SHP77 (cell line): ENCODE results near the gene POLQ.
"Not testable (repeated sequence)": the region's sequence is repeated elsewhere in the genome, so short reads cannot be mapped to it uniquely, and the experiment has no call there.

Experiments
- DNase-seq, 2 experiments: peaks; one replicate each; lab custom pipeline; 2025; lab: John Stamatoyannopoulos, UW

Gene POLQ

DNA sequence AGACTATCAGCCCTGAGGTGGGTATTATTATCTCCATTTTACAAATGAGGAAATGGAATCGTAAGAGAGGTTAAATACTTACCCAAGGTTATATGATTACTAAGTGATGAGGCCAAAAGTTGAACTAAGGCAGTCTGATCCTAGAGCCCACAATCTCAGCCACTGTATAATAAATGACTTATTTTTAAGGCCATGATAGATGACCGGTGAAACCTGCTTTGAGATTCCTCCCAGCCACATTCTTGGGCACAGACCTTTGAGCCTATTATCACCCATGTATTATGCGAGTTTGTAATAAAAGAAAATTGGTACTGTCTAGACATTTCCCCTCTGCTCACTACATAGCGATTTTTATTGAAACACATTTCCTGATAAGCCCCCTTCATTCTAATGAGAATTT, 37.4 kb downstream of the POLQ start:
- DNase-seq = no peak

DNA sequence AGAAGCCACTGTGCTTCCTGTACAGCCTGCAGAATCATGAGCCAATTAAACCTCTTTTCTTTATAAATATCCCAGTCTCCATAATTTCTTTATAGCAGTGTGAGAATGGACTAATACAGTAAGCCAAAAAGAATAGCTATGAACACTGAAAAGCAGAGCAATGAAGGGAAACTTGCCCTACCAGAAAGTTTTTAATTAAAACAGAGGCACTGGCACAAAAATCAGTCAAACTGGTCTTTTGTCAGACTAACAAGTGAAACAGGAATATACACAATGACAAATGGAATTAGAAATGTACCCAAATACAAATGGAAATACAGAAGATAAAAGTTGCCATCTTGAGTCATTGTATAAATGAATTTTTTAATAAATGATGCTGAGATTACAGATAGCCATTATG, 40.5 kb downstream of the POLQ start:
- DNase-seq = no peak

DNA sequence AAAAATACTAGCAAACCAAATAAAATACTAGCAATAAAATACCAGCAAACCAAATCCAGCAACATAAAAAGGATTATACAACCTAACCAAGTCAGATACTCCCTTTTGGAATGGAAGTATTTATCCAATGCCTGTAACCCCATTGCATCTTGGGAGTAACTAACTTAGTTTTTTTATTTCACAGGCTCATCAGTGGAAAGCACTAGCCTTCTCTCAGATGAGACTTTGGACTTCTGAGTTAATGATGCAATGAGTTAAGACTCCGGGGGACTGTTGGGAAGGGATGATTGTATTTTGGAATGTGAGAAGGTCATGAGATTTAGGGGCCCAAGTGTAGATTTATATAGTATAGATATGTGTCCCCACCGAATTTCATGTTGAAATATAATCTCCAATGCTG, 41.2 kb downstream of the POLQ start:
- DNase-seq = no peak

DNA sequence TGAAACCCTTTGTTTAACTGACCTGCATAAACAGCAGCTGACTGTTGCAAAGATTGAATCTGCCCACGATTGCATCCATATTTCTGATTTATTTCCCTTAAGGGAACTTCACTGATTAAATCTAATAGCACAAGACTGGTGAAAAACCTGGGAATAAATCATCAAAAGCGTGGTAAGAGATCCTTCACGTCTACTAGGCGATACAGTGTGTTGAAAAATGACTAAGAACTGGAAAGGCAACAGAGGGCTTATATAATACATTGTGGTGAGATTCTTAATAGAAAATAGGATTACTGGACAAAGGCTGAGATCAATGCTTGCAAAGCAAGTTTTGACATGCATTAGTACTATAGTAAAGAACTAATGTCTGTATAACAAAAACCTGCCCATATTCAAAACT, 49.0 kb downstream of the POLQ start:
- no peak for DNase-seq

DNA sequence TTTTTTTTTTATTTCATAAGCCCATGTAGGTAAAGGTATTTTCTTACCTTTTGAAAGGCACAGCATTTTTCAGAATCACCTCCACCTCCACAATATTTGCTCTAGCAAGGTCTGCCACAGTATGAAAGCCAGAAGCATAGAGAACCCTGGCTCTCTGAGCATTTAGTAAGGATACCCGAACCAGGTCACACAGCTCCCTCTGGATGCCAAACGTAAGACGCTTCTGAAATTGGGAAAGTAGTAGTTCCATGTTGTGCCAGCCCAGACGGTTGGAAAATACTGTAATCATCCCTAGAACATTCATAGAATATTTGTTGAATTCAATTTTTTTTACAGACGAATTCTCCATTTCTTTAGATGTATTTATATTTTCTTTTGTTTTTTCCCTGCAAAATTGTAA, 52.4 kb downstream of the POLQ start:
- no peak for DNase-seq

DNA sequence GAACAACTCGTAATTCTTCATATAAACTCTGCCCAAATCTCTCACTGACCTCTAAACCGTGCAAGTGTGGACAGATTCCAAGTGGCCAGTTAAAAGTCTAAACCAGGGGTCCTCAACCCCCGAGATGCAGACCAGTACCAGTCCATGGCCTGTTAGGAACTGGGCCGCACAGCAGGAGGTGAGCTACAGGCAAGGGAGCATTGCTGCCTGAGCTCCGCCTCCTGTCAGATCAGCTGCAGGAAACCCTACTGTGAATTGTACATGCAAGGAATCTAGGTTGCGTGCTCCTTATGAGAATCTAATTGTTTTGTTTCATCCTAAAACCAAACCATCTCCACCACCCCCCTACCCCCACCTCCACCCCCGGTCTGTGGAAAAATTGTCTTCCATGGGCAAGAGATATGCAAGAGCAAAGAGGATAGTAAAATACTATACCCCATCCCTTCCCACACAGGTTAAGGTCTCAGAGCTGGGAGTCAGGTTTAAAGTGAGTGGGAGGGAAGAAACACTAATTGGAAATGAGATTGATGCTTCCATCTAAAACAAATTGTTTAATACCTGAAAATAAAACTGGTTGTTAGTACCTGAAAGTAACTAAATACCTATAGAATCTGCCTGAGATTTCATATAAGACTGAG, 54.0 kb downstream of the POLQ start:
- no peak for DNase-seq

DNA sequence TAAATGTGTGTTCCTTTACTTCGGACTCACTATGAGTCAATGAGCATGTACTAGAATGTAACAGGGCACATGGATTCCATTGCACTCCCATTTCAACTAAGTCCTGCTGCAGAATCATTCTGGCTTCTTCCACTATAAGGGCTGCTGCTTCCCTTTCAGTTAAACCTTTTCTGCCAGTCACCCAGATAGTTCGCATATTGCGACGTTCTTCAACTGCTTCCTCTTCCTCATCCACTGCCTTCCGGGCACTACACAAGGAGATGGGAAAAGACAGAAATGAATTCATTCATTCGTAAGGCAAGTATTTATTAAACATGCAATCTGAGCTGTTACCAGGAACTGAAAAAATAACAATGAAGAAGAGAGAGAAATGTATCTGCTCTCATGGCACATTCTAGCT, 55.6 kb downstream of the POLQ start:
- DNase-seq = no peak

DNA sequence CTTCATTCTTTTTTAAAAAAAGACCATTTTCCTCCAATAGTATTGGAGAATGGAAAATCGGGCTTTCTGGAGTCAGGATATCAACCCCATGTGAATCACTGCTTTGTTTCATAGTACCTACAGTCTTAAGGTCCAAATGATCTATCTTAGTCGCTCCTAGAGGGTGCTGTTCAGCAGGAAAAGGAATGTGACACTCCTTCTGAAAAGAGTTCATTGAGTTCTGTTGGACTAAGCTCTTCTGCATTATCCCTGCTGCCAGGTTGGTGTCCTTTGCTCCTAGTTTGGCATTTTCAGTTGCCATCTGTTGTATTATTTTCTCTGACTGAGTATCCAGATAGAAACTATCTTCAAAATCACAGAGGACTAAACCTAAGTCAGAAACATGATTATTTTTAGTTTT, 57.2 kb downstream of the POLQ start:
- DNase-seq = no peak

DNA sequence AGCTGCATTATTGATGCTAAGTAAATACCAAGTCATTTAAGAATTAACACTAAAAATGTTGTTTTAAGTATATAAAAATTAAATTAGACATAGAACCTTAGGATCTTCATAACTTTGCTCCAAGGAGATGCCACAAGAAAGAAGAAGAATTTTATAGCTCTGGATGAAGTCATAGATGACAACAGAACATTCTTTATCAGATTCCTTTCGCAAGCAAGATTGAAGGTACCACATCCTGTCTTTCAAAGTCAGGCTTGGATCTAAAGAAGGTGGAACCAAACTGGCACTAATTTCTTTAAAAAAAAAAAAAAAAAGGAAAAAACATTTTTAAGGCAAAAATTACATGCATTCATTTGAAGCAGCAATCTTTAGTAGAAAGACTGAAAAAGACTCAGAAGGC, 62.5 kb downstream of the POLQ start:
- DNase-seq = no peak

DNA sequence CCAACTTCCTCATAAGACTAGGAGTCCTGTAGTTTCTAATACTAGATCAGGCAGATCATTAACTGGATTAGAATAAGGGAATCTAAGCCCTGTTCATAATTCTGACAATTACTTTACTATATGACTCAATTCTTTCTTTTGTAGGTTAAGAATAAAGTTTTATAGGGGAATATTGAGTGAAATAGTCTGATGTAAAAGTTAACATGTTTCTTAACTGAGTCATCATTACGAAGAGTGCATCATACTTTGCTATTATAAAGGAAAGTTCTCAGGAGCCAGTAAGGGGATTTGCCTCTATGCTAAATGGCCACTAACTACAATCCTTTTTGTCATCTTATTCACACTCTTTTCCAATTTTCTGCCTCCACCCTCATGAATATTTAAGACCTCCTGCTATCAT, 63.1 kb downstream of the POLQ start:
- DNase-seq = no peak

DNA sequence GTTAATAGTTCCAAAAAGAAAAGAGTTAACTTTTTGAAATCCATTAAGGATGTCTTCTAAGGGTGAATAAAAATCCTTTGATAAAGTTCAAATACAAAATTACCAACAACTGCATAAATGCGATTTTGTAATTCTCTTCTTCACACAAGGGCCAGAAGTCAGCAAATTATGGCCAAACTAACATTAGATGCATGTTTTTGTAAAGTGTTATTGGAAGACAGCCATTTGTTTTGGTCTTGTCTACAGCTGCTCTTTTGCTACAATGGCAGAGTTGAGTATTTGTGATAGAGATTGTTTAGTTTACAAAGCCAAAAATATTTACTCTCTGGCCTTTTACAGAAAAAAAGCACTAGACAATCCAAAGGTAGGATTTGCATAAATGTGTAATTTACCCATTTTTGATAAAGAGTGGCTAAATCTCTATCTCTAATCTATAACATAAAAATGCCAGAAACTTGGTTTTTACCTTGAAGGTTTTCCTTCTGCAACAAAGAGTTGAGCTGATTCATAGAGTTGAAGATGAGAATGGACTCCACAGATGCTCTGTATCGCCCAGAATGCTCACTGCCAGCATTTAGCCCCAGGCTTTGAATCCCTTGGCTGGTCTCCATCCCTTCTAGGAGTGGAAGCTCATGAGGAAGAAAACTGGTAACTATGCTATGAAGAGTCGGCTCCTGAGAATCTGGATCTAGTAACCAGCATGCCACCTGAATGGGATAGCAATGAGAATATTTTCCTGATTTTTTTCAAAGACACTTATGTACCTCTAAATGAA, 64.5 kb downstream of the POLQ start:
- no peak for DNase-seq

DNA sequence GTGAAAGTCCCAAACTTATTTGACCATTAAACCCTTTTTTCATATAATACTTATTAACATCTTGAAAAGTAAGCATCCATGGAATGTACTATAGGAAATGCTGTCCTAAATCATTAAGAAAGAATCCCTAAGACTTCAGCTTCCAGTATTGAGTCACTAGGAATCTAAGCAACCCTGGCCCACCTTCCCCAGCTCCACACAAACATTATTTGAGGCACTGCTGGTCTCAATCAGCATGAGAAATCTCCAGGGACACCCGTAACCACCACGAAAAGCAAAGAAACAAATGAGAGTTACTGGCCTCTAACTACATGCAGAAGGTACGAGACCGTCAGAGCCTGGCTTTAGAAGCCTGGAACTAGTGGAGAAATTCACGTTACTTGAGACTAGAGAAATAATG, 68.2 kb downstream of the POLQ start:
- no peak for DNase-seq

DNA sequence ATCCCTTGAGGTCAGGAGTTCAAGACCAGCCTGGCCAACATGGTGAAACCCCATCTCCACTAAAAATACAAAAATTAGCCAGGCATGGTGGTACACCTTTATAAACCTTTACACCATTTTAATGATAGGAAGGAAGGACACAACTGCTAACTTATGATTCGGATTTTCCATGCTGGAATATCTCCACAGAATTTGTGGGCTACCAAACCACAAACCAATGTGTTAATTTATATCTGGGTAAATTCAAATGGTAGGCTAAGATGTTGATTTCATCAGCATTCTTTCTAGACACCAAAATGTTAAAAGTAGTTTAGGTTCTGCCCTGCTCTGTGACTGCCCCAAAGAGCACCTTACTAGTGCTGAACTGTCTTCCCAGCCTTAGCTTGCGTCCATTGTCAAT, 72.8 kb downstream of the POLQ start:
- DNase-seq = no peak

DNA sequence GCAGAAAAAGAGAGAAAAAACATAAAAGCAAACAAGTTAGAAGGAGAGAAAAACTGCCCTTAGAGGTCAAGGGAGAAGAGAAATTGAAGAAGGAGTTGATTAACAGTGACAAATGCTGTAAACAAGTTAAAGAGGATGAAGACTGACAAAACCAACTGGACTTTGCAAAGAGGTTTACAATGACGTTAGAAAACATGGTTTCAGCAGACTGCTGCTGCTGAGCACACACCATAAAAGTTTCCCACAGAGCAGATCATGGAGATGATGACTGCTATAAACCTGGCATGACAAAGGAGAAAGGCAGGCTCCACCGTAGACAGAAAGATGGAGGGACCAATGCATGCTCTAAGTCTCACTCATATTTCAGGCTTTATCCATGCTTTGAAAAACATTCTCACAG, 78.7 kb downstream of the POLQ start:
- no peak for DNase-seq

DNA sequence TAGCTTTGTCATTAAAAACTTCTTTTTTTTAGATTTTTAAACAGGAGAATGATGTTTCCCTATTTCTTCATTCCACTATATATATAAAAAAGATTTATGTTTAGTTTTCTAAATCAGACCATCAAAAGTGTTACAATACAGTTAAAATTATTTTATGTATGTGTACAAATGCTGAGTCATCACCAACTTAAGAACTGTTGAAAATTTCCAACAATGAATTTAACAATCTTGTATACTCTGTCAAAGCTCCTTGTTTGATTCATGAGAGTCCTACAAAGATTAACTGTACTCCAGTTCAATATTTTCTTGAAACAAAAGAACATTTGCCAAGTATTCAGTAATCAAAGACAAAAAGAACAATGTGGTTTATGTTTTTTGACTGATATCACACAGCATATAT, 82.0 kb downstream of the POLQ start:
- no peak for DNase-seq

DNA sequence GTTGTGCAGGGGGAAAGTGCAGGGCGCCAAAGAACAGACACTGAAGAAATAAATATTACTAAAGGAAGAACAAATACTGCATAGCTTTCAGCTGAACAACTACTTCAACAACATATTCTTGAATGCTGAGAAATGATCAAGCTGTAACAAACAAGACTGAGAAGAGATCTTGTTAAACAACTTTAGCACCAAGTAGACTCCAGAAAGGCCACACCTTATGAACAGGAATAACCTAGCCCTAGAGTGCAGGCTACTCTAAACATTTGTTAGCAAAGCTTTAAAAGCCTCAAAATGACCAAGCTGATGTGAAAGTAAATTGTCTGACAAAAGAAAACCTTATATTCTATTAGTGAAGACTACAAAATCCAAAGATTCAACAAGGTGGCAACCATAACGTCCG, 83.2 kb downstream of the POLQ start:
- no peak for DNase-seq

DNA sequence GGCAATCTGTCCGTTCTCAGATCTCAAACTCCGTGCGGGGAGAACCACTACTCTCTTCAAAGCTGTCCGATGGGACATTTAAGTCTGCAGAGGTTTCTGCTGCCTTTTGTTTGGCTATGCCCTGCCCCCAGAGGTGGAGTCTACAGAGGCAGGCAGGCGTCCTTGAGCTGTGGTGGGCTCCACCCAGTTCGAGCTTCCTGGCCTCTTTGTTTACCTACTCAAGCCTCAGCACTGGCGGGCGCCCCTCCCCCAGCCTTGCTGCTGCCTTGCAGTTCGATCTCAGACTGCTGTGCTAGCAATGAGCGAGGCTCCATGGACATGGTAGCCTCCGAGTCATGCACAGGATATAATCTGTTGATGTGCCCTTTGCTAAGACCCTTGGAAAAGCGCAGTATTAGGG, 94.0 kb downstream of the POLQ start:
- DNase-seq = not testable (repeated sequence)

DNA sequence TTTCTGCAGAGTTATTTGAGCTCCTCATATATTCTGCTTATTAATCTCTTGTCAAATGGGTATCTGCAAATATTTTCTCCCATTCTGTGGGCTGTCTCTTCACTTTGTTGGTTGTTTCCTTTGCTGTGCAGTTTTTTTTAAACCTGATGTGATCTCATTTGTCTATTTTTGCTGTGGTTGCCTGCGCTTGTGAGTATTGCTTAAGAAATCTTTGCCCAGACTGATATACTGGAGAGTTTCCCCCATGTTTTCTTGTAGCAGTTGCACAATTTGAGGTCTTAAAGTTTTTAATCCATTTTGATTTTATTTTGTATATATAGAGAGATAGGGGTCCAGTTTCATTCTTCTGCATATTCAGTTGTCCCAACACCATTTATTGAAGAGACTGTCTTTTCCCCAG, 102.3 kb downstream of the POLQ start:
- DNase-seq = no peak

DNA sequence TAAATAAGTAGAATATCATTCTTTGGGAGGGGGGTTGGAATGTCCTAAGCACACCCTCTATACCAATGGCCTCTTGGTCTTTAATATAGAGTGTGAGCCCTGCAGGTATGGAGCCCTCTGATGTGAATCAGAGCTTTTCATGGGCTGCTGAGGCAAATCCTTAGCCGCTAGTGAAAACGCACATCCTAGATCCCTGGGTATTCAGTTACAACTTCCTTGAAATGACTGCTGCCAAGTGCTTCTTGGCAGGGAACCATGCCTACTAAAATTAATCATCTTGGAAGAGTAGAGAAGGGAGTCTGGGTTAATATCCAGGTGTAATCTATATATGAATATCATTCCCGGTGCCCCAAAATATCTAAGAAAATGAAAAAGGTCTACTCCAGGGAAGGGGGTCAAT, 109.1 kb downstream of the POLQ start:
- no peak for DNase-seq

DNA sequence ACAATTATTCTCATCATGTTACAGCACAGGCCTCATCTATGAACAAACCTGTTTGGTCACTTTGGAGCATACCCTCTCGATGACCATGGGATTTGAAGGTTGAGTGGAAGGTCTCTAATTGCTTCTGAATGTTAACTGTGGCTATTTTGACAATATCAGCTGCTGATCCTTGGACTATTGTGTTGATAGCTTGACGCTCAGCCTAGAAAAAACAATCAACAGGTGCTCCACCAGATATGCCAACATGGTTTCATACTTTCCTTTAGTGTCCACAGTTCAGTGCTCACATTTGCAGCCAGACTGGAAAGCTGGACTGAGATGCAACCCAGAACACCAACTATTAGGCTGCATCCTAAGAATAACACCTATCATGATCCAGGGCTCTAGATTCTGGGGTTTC, 109.7 kb downstream of the POLQ start:
- DNase-seq = no peak

DNA sequence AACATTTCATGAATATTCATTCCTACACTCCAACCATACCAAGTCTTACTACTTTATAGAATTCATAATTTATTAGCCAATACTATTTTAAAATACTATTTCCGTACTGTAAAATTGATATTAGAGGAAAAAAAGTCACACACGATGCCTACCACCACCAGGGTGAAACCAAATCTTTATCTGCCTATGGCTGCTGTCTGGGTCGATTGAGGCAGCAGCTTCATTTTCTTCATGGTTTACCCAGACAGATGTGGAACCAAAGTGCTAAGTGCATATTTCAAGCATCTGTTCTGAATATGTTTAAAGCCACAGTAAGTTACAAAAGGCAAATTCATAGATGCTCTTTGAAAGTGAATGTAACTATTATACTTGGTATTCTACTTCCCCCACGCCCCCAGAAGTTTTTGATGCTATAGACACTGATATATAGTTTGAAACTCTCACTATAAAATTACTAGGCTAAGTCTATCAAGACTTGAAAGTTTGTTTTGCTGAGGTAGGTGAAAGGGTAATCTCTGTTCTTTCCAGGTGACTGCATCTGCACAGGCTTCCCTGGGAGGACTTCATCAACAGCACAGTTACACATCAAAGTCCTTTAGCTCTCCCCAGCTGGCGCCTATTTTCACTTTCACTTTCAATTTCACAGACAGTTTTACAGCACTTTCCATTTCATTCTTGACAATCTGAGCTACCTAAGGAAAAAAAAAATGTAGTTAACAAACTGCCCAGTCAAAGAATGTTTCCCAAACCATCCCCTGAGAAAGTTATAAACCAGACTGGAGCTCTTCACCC, 113.9 kb downstream of the POLQ start:
- DNase-seq = no peak

DNA sequence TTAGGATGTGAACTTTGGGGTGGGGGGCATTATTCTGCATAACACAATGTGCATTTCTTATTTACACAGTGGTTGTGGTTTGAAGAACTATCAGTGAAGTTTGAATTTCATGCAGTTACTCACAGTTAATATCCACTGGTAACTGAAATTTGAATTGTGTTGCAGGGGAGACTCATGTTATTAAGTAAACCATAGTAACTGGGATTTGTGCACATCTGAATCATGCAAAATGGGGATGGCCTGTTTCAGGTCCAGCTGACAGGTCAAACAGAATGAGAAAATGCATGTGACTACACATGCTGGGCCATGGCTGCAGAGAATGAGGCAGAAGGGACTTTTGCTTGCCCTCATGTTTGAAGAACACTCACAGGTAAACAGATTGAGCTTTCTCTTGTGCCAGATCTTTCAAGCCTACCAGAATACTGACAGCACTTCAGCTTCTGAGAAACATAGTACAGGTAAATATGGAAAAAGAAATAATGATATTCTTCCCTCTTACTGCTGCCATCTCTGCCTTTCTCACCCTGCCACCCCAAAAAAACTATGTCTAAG, 115.0 kb downstream of the POLQ start:
- DNase-seq = no peak

DNA sequence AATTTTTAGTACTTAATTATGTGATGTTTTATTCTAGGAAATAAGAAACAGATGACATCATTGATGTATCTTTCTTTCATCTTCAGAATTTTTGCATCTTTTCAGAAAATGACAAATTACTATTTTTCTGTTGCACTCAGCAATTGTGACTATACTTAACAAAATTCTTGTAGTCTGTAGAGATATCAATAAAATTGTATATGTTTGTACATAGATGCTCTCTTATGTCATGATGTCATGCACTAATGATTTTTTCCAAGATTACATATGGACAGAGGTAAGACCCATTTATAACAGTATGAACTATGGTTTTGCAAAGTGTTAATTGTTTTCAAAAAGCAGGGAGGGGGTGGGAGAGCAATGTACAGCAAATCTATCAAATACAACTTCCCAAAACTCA, 121.2 kb downstream of the POLQ start:
- no peak for DNase-seq
